Osteocyte (in vitro differentiated cells): ENCODE results near the gene ROR1. TPM values are rescaled to one million over a fixed set of nuclear protein-coding genes. Genes with fewer than 3 reads are reported as not detected.

ENCODE experiments used
- DNase-seq: peaks from one replicate; pipeline ENCODE4 v3.0.0; 2021; ENCODE audit warnings: mixed read lengths; ENCODE audit not compliant: unreplicated experiment; ENCODE audit errors: extremely low spot score
- H3K27ac Mint-ChIP-seq: one replicate; pipeline ENCODE4 v1.8.0; 2021; ENCODE audit warnings: mild to moderate bottlenecking, mixed read lengths; ENCODE audit not compliant: unreplicated experiment
- H3K27me3 Mint-ChIP-seq: one replicate; pipeline ENCODE4 v1.8.0; 2021; ENCODE audit warnings: mixed read lengths; ENCODE audit not compliant: unreplicated experiment
- H3K36me3 Mint-ChIP-seq: one replicate; pipeline ENCODE4 v1.8.0; 2021; ENCODE audit warnings: mixed read lengths; ENCODE audit not compliant: unreplicated experiment
- H3K4me1 Mint-ChIP-seq: one replicate; pipeline ENCODE4 v1.8.0; 2021; ENCODE audit warnings: mixed read lengths; ENCODE audit not compliant: unreplicated experiment
- H3K4me3 Mint-ChIP-seq: one replicate; pipeline ENCODE4 v1.8.0; 2021; ENCODE audit warnings: mild to moderate bottlenecking, moderate library complexity, mixed read lengths; ENCODE audit not compliant: unreplicated experiment
- H3K9me3 Mint-ChIP-seq: one replicate; pipeline ENCODE4 v1.8.0; 2021; ENCODE audit warnings: mixed read lengths; ENCODE audit not compliant: unreplicated experiment
- long read RNA-seq: library from polyadenylated mRNA; unstranded; transcript quantifications from one replicate; pipeline ENCODE4 v2.0.0, GENCODE V29; 2021
- total RNA-seq: library from RNA; stranded (reverse); gene quantifications from 2 replicates; pipeline ENCODE4 v1.2.1, GENCODE V29; 2021
- TF ChIP-seq, protein P1 (sequence below): fragments of 200-600 bp; sonication (generic); IDR thresholded peaks from 2 replicates; pipeline ENCODE4 v1.5.0; 2021; ENCODE audit warnings: antibody characterized with exemption, mild to moderate bottlenecking, moderate library complexity

Gene ROR1
- 20.6 and 21.8 TPM in 2 replicates for total RNA-seq
- long read RNA-seq, full-length matches to known transcripts = 1 of 25 reads
- long read RNA-seq, partial matches to known transcripts = 9 of 25 reads
- long read RNA-seq, other reads (novel, unspliced or antisense) = 15 of 25 reads

GRCh38 chr1:63773815-63774616 is at the start of gene ROR1:
TSS of gene ROR1 (plus strand) at chr1:63774017.
- H3K27ac Mint-ChIP-seq = peak within 1 kb of the TSS; percentile 80
- H3K4me3 Mint-ChIP-seq = peak within 1 kb of the TSS; percentile 98
- DNase-seq = peak; percentile 94
- TF ChIP-seq, protein P1, sequence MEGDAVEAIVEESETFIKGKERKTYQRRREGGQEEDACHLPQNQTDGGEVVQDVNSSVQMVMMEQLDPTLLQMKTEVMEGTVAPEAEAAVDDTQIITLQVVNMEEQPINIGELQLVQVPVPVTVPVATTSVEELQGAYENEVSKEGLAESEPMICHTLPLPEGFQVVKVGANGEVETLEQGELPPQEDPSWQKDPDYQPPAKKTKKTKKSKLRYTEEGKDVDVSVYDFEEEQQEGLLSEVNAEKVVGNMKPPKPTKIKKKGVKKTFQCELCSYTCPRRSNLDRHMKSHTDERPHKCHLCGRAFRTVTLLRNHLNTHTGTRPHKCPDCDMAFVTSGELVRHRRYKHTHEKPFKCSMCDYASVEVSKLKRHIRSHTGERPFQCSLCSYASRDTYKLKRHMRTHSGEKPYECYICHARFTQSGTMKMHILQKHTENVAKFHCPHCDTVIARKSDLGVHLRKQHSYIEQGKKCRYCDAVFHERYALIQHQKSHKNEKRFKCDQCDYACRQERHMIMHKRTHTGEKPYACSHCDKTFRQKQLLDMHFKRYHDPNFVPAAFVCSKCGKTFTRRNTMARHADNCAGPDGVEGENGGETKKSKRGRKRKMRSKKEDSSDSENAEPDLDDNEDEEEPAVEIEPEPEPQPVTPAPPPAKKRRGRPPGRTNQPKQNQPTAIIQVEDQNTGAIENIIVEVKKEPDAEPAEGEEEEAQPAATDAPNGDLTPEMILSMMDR = peak; percentile 77
- H3K27me3 Mint-ChIP-seq = no peaks in the 10 kb centered on the region
- H3K9me3 Mint-ChIP-seq = no peaks in the 10 kb centered on the region
- no peaks in the 10 kb centered on the region for H3K36me3 Mint-ChIP-seq
- H3K4me1 Mint-ChIP-seq = peaks cover 36% of the 10 kb centered on the region

GRCh38 chr1:63724375-63724899 is 49.4 kb upstream of the ROR1 start:
- H3K4me1 Mint-ChIP-seq = no peaks in the 10 kb centered on the region
- no peak overlapping the region for H3K27ac Mint-ChIP-seq
- no peak overlapping the region for H3K4me3 Mint-ChIP-seq
- no peak for DNase-seq
- H3K27me3 Mint-ChIP-seq = peaks cover 2% of the 10 kb centered on the region
- TF ChIP-seq, protein P1 = no peak
- no peaks in the 10 kb centered on the region for H3K36me3 Mint-ChIP-seq
- H3K9me3 Mint-ChIP-seq = no peaks in the 10 kb centered on the region

- Mint-ChIP-seq H3K27me3 (peaks cover 2% of the 10 kb centered on the region), H3K4me1 (peaks cover 27% of the 10 kb centered on the region), H3K27ac (no peak overlapping the region), H3K9me3 (no peaks in the 10 kb centered on the region), H3K4me3 (no peak overlapping the region), H3K36me3 (no peaks in the 10 kb centered on the region)
- no peak for DNase-seq
- TF ChIP-seq, protein P1 = no peak
Measured at GRCh38 chr1:63728611-63729226, 45.1 kb upstream of the ROR1 start.

GRCh38 chr1:63729227-63729620 is 44.6 kb upstream of the ROR1 start:
- Mint-ChIP-seq H3K4me1 (peaks cover 27% of the 10 kb centered on the region), H3K27me3 (no peaks in the 10 kb centered on the region), H3K4me3 (no peak overlapping the region), H3K9me3 (no peaks in the 10 kb centered on the region), H3K27ac (peak overlapping the region; percentile 7), H3K36me3 (no peaks in the 10 kb centered on the region)
- TF ChIP-seq, protein P1 = no peak
- DNase-seq = no peak

- TF ChIP-seq, protein P1 = no peak
- Mint-ChIP-seq H3K27me3 (no peaks in the 10 kb centered on the region), H3K4me3 (no peak overlapping the region), H3K36me3 (no peaks in the 10 kb centered on the region), H3K4me1 (peaks cover 27% of the 10 kb centered on the region), H3K9me3 (no peaks in the 10 kb centered on the region), H3K27ac (peak overlapping the region; percentile 62)
- no peak for DNase-seq
Measured at GRCh38 chr1:63730211-63730610, 43.6 kb upstream of the ROR1 start.
